GM18517 (cell line): ENCODE data around the gene ROBO2.

ENCODE experiments used
- ATAC-seq: cut with Tn5 transposase; IDR thresholded peaks from one replicate; pipeline ENCODE4 v1.9.1; 2021; ENCODE audit warnings: mild to moderate bottlenecking, moderate library complexity; ENCODE audit not compliant: unreplicated experiment

Gene ROBO2

DNA sequence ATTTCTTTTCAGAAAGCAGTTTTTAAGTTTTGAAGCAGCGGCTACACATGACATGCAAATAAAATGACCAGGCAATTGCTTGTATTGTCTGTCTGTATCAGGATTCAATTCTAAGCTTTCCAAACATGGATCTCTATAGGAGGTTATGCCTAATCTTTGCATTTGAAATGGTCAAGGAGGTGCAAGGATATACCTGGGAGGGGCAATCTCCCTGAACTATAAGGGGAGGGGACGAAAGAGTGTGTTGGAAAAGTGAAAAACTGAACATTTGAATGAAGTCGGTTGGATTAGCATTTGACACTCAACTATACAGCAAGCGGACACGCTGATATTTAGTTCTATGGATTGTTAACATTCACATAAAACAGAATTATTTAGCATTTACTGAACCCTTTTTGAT lies 11.7 kb downstream of the ROBO2 start:
- no peak for ATAC-seq

DNA sequence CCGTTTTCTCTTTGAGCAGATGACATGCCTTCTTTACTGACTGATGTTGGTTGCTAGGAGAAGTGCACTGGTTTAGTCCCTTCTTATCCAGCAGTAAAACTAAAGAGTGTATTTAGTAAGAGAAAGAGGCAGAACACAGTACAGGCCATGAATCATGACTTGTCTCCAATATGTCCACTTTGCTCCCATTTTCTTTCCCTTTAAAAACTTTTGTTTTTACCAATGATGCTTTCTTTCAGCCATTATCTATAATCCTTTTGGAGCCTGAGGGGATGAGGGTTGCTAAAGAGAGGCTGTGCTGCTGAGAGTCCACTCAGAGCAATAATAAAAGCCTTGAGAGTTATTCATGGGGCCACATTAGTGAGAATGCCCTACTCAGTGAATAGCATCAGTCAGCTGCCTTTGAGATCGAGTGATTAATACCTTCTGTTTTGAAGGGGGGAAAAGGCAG lies 12.2 kb downstream of the ROBO2 start:
- no peak for ATAC-seq

DNA sequence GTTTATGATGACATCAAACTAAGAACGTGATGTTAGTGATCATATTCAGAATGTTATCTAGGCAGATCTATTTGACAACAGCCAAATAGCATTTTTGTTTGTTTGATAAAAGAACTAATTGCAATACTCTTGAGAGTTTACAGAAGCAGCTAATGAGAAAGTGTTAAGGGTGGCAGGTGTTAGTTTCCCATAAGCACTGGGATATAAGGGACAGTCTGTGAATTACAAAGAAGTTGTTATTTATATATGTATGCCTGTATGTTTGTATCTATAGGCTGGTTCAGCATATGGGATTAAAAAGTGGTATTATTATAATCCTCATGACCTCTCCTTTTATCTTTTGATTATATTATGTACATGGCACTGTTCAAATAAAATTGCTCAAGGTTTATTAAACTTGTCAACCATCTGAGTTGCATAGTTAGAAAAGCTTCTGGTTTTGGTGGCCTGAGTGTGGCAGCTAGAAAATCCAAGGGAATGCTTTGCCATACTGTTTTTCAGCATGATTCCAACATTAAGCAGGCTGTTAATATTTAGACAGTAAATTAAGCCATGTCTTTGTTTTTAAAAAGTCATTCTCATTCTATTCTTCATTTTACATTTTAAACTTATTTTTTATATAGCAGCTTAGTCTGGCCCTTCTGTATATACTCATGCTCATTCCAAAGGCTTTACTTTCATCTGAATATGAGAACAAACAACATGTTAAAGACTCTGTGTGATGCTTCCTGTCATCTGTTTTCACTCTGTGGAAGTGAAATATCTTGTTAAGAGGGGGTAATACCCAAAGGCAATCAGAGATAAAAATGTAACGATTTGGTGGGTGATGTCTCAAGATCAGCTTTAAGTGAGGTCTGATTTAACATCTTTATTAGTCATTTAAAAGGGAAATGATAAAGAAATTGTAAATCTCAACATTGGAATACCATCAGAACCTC lies 13.1 kb downstream of the ROBO2 start:
- ATAC-seq: no peak

DNA sequence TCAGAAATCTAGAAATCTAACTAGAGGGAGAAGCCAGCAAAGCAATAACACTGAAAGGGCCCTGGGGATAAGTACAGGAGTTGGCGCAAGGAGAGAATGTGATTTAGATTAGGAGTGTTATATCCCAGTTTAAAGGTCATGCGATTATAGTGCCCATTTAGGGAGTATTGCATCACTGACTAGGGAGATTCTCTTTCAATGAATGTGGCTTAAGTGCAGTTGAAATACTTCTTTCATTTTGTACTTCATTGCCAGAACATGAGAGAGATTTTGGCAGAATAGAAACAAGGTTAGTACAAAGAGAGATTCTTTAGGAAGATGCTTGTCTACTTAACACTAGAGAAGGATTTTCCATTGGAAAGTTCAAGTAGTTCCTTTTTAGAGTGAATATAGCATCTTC lies 13.9 kb downstream of the ROBO2 start:
- ATAC-seq: no peak

DNA sequence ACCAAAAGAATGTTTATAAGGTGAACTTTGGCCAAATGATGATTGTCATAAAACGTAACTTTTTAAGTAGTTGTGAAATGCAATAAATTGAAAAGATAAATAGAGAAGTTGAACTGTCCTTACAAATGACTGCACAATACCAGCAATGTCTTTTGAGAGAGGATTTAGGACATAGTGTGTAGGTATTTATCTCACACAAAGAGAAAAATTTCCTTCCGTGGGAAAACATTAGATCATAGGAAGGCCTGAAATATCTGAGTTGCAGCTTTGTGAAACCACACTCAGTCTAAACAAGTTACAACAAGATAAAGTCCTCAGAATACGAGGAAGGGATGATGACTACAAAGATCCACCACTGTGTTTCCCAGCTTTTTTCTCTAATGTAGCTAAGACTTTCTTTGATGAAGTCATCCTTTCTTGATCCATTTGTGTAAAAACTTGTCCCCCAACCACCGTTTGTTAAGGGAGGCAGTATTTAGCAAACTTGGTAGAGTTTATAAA lies 16.0 kb downstream of the ROBO2 start:
- no peak for ATAC-seq

DNA sequence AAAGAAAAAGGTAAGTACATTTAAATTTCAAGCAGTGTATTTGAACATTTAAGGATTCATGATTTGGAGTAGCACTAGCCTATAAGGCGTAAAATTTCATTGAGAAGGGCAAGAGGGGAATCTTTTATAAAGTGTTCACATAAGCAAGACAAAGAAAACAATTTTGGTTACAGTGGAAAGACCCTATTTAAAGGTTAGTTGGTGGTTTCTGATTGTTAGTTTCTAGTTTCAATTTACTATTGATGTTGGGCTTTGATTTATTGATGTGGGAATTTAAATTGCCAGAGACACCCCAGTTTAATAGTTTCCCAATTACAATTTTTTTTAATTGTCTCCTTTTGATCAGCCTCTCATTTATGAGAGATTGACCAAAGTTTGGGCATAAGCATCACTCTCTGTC lies 19.5 kb downstream of the ROBO2 start:
- no peak for ATAC-seq

DNA sequence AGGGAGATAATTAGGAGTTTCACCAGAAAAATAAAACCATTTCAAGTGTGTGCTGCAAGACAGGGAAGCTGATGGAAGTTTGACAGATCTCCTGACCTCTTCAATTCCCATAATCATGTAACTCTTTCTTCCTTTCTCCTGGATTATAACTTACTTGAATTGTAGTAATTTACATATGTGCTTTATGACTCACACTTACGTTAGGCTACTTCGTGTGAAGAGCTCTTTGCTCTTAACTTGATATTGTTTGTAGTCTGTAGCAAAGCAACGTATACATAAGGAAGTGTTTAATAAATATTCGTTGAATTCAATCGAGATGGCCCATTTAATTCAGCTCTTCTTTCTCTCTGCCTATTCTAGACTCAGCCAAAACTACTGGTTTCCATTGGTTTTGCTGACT lies 23.5 kb downstream of the ROBO2 start:
- no peak for ATAC-seq

DNA sequence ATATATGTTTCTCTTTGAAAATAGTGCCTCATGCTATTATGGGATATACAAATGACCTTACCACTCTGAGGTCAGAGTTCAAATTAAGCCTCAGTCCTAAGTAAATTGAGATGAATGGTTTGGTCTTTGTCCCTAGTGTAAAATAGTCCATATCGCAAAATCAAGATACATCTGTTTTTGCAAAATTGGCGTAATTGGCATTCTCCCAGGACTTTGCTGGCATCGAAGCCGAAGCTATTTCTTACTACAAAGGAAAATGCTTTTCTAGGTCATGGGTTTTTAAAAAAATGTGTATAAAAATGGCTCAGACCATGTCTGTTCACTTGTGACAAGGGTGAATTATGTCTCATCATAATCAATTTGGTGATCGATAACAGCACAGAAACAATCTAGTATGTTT lies 25.9 kb downstream of the ROBO2 start:
- no peak for ATAC-seq

DNA sequence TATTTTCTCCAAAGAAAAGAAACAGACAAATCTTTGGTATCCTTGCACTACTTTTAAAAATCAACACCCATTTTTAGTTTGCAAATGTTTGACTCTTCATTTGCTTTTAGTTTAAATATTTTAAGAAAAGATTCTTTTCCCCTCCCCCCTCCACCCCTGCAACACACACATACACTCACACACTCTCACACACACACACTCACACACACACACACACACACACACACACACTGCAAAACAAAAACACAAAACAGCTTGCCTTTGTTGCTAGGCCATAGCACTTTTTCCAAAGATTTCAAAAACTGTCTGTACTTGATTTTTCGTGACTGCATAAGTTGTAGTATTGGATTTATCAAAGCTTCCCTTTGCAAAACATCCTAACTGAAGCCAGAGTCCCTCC lies 26.9 kb downstream of the ROBO2 start:
- ATAC-seq: no peak

DNA sequence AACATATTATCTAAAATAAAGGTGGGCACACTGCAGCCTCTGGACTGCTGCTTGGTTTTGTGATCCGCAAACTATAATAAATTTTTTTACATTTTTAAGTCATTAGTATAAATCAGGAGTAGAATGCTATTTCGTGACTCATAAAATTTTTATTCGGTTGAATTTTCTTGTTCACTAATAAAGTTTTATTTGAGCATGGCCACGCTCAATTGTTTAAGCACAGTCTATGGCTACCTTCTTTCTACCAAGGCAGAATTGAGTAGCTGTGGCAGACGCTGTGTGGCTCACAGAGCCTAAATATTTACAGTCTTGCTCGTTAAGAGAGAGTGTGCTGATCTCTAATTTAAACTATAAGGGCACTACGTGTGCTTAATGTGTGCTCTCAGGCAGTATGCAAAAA lies 28.9 kb downstream of the ROBO2 start:
- ATAC-seq: no peak

DNA sequence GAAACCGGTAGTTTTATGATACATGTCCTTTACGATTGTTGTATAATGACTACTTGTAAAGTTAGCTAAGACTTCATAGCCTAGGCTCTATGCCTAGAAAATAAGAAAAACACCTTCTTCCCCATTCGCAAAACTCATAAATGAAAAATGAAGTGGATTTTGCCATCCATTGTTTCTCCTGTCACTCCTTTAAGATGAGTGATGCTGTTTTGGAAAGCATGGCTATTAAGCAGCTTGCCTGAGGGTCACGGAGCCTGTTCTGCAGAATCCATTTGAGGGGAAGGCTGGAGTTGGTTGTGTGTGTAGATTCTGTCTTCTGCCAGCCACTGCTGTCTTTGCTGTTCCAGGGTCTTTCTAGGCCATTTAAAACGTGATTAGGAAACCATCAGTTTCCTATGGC lies 31.5 kb downstream of the ROBO2 start:
- no peak for ATAC-seq

DNA sequence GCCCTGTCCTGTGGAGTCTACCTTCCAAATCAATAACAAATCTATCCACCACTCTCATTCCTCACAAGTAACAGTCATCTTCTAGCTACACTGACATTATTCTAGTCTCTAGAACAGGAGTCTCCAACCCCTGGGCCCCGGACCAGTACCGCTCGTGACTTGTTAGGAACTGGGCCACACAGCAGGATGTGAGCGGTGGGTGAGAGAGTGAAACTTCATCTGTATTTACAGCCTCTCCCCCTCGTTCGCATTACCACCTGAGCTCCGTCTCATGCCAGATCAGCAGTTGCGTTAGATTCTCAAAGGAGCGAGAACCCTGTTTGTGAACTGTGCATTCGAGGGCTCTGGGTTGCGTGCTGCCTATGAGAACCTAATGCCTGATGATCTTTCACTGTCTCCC lies 31.9 kb downstream of the ROBO2 start:
- ATAC-seq: no peak

DNA sequence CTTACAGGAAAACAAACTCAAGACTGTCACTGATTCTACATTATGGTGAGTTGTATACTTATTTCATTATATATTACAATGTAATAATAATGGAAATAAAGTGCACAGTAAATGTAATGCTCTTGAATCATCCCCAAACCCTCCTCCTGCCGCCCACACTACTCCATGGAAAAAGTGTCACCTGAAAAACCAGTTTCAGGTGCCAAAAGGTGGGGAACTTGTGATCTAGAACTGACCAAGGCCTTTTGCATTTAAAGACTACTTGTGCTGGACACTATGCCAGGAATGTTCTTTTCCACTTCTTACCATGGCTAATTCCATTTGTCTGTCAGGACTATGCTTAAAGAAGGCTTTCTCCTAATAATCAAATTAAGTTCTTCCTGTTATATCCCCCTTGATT lies 32.3 kb downstream of the ROBO2 start:
- ATAC-seq: no peak

DNA sequence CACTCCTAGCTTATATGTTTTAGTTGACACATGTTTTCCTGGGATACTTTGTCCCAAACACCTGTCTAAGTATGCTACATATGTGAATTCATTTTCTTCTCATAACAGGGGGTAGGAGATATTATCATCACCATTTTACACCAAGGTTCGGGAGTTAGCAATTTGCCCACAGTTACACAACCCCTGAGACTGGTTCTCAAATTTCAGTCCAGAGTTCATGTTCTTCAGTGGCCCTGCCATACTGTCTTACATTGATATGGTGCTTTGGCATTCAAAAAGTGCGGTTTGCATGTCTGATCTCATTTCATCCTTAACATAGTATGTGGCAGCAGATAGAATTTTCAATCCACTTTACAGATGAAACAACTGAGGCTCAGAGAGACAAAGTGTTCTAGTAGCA lies 38.4 kb downstream of the ROBO2 start:
- ATAC-seq: no peak

DNA sequence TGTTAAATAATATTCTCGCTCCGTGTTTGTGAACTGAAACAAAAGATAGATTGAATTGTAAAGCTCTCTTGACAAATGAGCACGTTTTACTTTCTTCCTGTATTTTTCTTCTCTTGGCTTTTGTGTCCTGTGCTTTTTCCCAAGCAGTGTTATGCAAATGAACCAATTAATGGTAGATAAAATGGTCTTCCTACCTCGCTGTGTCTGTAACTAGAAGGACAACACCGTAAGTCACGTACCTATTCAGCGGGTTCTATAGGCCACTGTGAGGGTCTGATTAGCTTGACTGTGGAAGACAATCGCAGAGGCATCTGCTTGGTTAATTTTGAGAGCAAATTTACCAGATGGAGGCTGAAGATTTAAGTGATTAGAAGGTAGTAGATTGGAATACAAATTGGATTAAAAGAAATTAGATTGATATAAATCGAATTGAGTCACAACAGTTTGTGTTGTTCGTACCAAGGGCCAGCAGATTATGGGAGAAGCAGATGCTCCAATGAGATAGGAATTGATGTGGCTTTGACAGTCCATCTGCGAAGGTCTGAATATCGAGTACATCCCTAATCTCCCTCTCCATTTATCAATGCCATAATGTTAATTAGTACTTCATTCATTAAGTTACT lies 40.2 kb downstream of the ROBO2 start:
- no peak for ATAC-seq

DNA sequence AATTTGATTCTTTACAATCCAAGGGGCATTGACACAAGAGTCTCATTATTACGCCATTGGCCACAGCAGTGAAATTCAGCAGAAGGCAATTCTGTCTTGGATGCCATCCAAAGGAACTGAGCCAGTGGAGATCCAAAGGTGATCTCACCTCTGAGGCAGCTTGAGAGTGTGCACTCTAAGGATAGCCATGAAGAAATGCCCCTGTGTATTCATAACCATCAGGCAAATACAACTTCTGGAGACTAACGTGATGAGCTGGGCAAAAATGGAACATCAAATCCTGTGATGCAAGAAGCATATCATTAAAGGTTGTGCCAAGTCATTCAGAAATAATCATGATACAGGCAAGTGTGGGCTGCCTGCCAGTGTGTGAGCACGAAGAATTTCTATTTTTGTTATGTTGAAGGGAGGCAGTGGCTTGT lies 41.4 kb downstream of the ROBO2 start:
- ATAC-seq: no peak

DNA sequence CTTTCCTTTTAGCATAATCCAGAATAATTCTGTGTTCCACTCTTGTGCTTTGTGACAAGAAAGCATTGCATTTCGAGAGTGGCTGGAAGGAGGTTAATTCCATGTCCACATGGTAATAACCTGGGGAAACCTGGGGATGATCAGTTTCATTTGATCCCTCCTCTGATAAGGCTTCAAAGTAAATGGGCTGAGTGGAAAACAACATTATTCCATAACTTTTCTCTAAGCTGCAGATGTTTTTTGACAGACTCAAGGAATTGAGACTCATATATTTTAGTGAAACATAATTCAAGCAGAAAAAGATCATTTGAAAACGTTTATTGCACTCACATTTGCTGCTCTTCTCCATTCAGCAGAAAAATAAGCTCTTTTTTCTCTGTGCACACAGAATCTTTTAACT lies 44.6 kb downstream of the ROBO2 start:
- no peak for ATAC-seq

DNA sequence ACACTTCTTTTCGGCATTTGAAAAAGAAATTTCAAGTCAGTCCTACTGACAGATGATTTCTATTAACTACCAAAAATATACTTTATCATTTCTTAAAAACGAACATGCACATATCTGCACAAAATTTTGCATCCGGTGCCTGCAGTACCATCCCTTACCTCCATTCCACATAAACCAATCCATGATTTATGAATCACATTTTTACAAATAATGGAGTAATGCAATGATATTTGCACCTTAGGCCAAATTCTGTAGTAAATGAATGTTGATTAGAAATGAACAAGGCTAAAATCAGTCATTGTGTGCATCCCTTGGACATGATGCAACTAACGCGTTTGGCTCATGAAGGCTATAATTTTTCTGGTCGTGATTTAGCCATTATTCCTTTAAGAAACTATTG lies 46.5 kb downstream of the ROBO2 start:
- ATAC-seq: no peak

DNA sequence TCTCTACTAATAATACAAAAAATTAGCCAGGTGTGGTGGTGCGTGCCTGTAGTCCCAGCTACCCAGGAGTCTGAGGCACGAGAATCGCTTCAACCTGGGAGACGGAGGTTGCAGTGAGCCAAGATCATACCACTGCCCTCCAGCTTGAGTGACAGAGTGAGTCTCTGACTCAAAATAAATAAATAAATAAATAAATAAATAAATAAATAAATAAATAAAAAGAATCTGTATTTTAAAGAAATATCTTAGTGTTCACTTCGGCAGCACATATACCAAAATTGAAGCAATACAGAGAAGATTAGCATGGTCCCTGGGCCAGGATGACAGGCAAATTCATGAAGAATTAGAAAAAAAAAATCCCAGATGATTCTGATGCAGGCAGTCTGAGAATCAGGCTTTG lies 51.9 kb downstream of the ROBO2 start:
- no peak for ATAC-seq

DNA sequence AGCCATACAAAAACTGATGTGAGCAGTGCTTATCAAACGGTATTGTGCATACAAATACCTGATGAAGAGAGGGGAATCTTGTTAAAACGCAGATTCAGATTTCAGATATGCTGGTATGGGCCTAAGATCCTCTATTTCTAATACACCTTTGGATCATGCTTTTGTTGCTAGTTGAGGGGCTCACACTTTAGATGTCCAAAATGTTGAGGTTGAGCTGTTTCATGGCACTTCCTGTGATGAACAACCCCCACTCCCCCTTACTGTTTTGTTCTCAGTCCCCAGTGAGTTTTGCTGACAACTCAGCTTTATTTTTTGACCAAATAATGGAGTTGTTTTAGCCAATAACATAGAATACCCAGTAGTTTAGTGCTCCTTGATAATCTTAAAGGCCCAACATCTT lies 53.2 kb downstream of the ROBO2 start:
- no peak for ATAC-seq

DNA sequence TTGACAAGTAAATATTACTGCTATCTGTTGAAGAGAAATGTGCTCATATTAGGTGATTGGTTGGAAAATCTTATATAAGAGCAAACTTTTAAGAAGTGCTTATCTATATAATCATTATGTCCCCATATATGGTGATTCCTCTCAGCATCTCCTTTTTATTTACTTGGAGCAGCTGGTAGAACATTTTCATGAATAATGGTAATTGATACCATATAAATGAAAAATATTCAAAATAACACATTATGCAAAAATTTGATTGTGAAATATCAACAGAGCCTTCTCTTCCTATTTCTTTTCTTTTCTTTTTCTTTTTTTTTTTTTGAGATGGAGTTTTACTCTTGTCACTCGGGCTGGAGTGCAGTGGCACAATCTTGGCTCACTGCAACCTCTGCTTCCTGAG lies 56.2 kb downstream of the ROBO2 start:
- ATAC-seq: no peak
